Gastroesophageal sphincter (tissue), 3 donors: ENCODE measurements around the gene PEAK1.

Source experiments
- CTCF ChIP-seq, 4 experiments: fragments of 200-600 bp in 2 of 4; fragments of 450-650 bp in 2 of 4; sonication (generic) in 1 of 4; IDR thresholded peaks; one replicate each; pipeline ENCODE4 v1.5.1; 2017 to 2019; ENCODE audit warnings: antibody characterized with exemption in 4 of 4, mild to moderate bottlenecking in 2 of 4, moderate library complexity in 2 of 4
- POLR2A ChIP-seq, 2 donors: fragments of 450-650 bp; IDR thresholded peaks; one replicate each; pipeline ENCODE4 v1.6.1; 2017; ENCODE audit warnings: antibody characterized with exemption in 2 of 2, mild to moderate bottlenecking in 2 of 2, moderate library complexity in 1 of 2
- POLR2AphosphoS5 ChIP-seq: sonication (generic); formaldehyde crosslinking; IDR thresholded peaks from one replicate; pipeline ENCODE4 v1.6.1; 2017; ENCODE audit warnings: antibody characterized with exemption

- no peak for TF ChIP-seq CTCF (IDR thresholded peaks at IDR 0.05)
- TF ChIP-seq POLR2A (IDR thresholded peaks at IDR 0.05), result no peak
- TF ChIP-seq POLR2AphosphoS5, result no peak
Observed at GRCh38 chr15:77426871-77427270, 7.0 kb upstream of the PEAK1 start.
